Activated CD8-positive, alpha-beta T cell treated with anti-CD3 and anti-CD28 coated beads, Interleukin-2, amount 10 ng/mL, durations not matched to agents 7 days and 5 days (primary cell): ENCODE data around the gene SCLT1. TPM values are rescaled to one million over a fixed set of nuclear protein-coding genes. Genes with fewer than 3 reads are reported as not detected.

Experiments
- ATAC-seq: fragments of 150-1000 bp; cut with Tn5 transposase; one replicate; pipeline ENCODE4 v1.10.0; 2021; ENCODE audit warnings: moderate library complexity
- CTCF ChIA-PET: fragments of 350-600 bp; sonication (Branson Sonifier 250); formaldehyde crosslinking; loops from one replicate; lab custom pipeline; 2021; ENCODE audit warnings: antibody characterized with exemption; lab: Charles Lee
- POLR2A ChIA-PET: fragments of 350-600 bp; sonication (Branson Sonifier 250); formaldehyde crosslinking; loops from one replicate; lab custom pipeline; 2021; ENCODE audit warnings: antibody characterized with exemption; lab: Charles Lee
- DNase-seq: peaks from one replicate; pipeline ENCODE4 v3.0.0-alpha.2; 2020
- H3K27ac Mint-ChIP-seq: one replicate; pipeline ENCODE4 v1.8.0; 2021; ENCODE audit warnings: mild to moderate bottlenecking, mixed read lengths
- H3K27me3 Mint-ChIP-seq: one replicate; pipeline ENCODE4 v1.8.0; 2021; ENCODE audit warnings: low read depth, mixed read lengths
- H3K36me3 Mint-ChIP-seq: one replicate; pipeline ENCODE4 v1.8.0; 2021; ENCODE audit warnings: low read depth, mixed read lengths
- H3K4me1 Mint-ChIP-seq: one replicate; pipeline ENCODE4 v1.8.0; 2021; ENCODE audit warnings: low read depth, mixed read lengths
- H3K4me3 Mint-ChIP-seq: one replicate; pipeline ENCODE4 v1.8.0; 2021; ENCODE audit warnings: mild to moderate bottlenecking, mixed read lengths
- H3K9me3 Mint-ChIP-seq: one replicate; pipeline ENCODE4 v1.8.0; 2022; ENCODE audit warnings: mixed read lengths; ENCODE audit not compliant: insufficient read depth
- total RNA-seq, 2 experiments: library from RNA; stranded (reverse); gene quantifications; one replicate each; pipeline ENCODE4 v1.2.3, GENCODE V29; 2021

Gene SCLT1
- total RNA-seq, 2 experiments from 2014 or later, result 36.0 to 37.7 TPM

GRCh38 chr4:128835498-128836222, 257.7 kb downstream of the SCLT1 start:
- POLR2A ChIA-PET, result interaction anchor here (0.6 kb wide), 1 partner anchor 10 kb away, joined by 5 read pairs; no protein-coding TSS in a partner anchor
- CTCF ChIA-PET, result no interaction called here
- Mint-ChIP-seq H3K27me3 (no peaks in the 10 kb centered on the region), H3K9me3 (no peaks in the 10 kb centered on the region), H3K4me1 (peaks cover 13% of the 10 kb centered on the region), H3K27ac (no peak overlapping the region), H3K36me3 (peaks cover 28% of the 10 kb centered on the region), H3K4me3 (no peak overlapping the region)
- ATAC-seq, result no peak
- DNase-seq, result no peak

Other genes with a start within 250 kb of the SCLT1 start
- gene C4orf33, start 2.6 kb upstream of the SCLT1 start, total RNA-seq, result 10 to 100 TPM; 20.3 to 22.0 TPM